Ectodermal cell (in vitro differentiated cells): Measurements from ENCODE around the gene ANKS4B.
"Not testable (repeated sequence)": the region's sequence is repeated elsewhere in the genome, so short reads cannot be mapped to it uniquely, and the experiment has no call there.

Source experiments
- H3K27ac ChIP-seq: 2 replicates; pipeline ENCODE4 v1.7.0; 2013; ENCODE audit warnings: mild to moderate bottlenecking, low read depth, low read length; ENCODE audit not compliant: insufficient read depth, poor library complexity, severe bottlenecking
- H3K27me3 ChIP-seq: 2 replicates; pipeline ENCODE4 v1.7.0; 2013; ENCODE audit warnings: mild to moderate bottlenecking, low read length; ENCODE audit not compliant: insufficient read depth, control insufficient read depth, poor library complexity, severe bottlenecking
- H3K36me3 ChIP-seq: one replicate; pipeline ENCODE4 v1.7.0; 2013; ENCODE audit warnings: low read length; ENCODE audit not compliant: control insufficient read depth, insufficient read depth
- H3K4me1 ChIP-seq: one replicate; pipeline ENCODE4 v1.7.0; 2013; ENCODE audit warnings: low read length; ENCODE audit not compliant: control insufficient read depth, insufficient read depth
- H3K4me3 ChIP-seq: 2 replicates; pipeline ENCODE4 v1.7.0; 2013; ENCODE audit warnings: low read depth, low read length, control low read depth; ENCODE audit not compliant: insufficient read depth
- H3K9me3 ChIP-seq: 2 replicates; pipeline ENCODE4 v1.7.0; 2013; ENCODE audit warnings: mild to moderate bottlenecking, low read length, moderate library complexity; ENCODE audit not compliant: control insufficient read depth
- WGBS, 2 experiments: methylation state at CpG; one replicate each; pipeline ENCODE4 v1.1.7; 2013; ENCODE audit warnings: missing lambda C conversion rate in 2 of 2; 5-methylcytosine and 5-hydroxymethylcytosine counted together

ANKS4B gene

DNA sequence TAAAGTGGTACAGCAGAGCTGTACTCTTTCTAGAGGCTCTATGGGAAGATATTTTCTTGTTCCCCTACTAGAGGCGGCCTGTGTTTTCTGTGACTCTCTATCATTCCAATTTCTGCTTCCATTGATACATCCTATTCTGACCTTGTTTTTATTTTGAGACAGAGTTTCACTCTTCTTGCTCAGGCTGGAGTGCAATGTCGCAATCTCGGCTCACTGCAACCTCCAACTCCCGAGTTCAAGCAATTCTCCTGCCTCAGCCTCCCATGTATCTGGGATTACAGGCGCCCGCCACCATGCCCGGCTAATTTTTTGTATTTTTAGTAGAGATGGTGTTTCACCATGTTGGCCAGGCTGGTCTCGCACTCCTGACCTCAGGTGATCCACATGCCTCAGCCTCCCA, 38.2 kb upstream of the ANKS4B start:
- 94% methylated on average over 8 of the region's 8 CpGs for WGBS, 2 experiments
- not testable (repeated sequence) for H3K36me3 ChIP-seq, H3K4me1 ChIP-seq, H3K4me3 ChIP-seq, H3K27me3 ChIP-seq, H3K9me3 ChIP-seq, H3K27ac ChIP-seq

DNA sequence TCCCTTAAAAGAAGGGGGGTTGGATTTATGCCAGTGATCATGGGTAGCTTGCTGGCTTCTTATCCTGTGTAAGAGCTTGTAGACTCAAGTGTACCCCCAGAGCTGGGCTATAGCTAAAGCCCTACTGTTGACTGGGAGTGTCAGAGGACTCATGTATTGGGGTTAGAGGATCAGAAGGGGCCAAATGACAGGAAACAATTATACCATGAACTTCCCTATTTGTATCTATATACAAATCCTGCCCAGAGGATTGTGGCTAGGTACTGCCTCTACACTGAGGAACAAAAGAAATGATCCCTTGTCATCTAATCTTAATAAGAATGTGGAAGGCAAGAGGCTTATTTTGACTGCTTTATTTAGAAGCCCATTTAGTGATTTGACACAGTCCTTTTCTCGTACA, 36.4 kb upstream of the ANKS4B start:
- Histone ChIP-seq H3K9me3 (no peaks in the 10 kb centered on the region), H3K4me1 (no peaks in the 10 kb centered on the region), H3K4me3 (no peak overlapping the region), H3K36me3 (no peaks in the 10 kb centered on the region), H3K27ac (no peak overlapping the region), H3K27me3 (no peaks in the 10 kb centered on the region)
- WGBS, 2 experiments: 84 to 96% methylated on average over 1 of the region's 1 CpG

DNA sequence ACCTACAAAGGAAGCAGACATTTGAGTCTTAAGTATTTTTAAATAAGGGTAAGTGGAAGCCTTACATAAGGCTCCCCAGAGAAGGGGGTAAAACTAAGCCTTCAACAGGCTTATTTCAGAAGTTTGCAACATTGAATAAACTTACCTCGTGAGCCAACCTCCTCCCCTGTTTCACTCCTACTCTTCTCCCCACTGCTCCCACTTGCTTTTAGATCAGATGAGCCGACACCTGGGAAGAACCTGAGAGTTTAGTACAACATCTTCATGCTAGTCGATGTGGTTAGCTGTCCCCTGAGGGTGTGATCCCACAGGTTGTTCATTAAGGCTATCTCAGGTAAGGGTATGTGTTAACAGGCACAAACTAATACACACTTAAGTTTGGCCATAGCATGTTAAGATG, 35.9 kb upstream of the ANKS4B start:
- H3K9me3 ChIP-seq: no peaks in the 10 kb centered on the region
- WGBS, 2 experiments: 94 to 95% methylated on average over 3 of the region's 3 CpGs
- H3K36me3 ChIP-seq: no peaks in the 10 kb centered on the region
- H3K27ac ChIP-seq: no peak overlapping the region
- H3K4me1 ChIP-seq: no peaks in the 10 kb centered on the region
- no peaks in the 10 kb centered on the region for H3K27me3 ChIP-seq
- no peak overlapping the region for H3K4me3 ChIP-seq

DNA sequence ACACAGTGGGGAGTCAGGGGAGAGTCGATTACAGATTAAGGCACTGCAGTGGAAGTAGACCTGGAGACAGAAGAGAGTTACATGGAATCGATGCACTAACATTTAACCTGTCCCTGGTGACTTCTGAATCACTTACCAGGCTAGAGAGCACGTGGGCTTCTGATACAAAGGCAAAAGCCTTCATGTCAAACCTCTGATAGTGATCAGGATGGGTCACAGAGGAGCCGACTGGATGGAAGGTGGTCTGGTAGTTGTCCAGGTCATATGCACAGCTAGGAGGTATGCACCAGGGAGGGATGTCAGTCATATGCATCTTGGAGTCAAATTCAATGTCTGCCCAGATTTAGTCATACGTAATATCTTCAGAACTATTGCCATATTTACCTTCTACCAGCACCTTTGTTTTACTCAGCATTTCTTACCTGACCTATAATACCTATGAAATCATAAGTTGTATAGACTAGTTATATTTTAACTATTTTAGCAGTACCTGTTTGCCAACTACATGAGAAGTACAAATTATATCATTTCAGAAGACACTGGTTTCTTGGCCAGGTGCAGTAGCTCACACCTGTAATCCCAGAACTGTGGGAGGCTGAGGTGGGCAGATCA, 33.8 kb upstream of the ANKS4B start:
- WGBS, 2 experiments: 87 to 90% methylated on average over 5 of the region's 5 CpGs
- no peak overlapping the region for H3K4me3 ChIP-seq
- no peaks in the 10 kb centered on the region for H3K9me3 ChIP-seq
- no peaks in the 10 kb centered on the region for H3K36me3 ChIP-seq
- H3K27ac ChIP-seq: no peak overlapping the region
- H3K4me1 ChIP-seq: no peaks in the 10 kb centered on the region
- H3K27me3 ChIP-seq: no peaks in the 10 kb centered on the region

DNA sequence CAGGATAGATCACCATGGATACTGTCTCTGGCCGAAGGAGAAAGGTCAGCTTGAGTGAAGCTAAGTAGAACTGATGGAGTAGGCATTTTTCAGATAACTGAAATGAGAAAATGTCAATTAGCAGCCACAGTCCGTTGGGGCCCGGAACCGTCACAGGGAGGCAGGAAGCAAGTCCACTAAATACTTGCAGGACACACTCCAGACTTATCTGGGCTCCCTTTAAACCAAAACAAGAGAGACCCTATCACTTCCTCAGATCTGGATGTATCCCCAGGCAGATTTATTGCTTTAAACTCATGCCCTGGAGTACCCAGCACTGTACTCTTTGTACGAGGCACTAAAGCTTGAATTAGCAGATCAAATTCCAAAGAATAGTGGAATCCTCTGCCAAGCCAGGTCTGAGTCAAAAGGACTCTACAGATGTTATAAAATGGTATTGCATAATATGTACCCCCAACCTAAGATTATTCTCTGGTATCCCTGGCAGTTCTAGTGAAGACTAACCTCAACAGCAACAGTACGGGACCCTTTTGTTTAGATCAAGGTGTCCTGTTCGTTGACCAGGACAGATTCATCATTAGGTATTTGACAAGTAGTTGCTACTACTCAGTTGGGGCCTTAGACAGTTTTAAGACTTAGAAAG, 30.2 kb upstream of the ANKS4B start:
- no peaks in the 10 kb centered on the region for H3K36me3 ChIP-seq
- H3K4me1 ChIP-seq: no peaks in the 10 kb centered on the region
- H3K4me3 ChIP-seq: no peak overlapping the region
- no peaks in the 10 kb centered on the region for H3K27me3 ChIP-seq
- no peak overlapping the region for H3K27ac ChIP-seq
- no peaks in the 10 kb centered on the region for H3K9me3 ChIP-seq
- 95 to 96% methylated on average over 7 of the region's 7 CpGs for WGBS, 2 experiments

DNA sequence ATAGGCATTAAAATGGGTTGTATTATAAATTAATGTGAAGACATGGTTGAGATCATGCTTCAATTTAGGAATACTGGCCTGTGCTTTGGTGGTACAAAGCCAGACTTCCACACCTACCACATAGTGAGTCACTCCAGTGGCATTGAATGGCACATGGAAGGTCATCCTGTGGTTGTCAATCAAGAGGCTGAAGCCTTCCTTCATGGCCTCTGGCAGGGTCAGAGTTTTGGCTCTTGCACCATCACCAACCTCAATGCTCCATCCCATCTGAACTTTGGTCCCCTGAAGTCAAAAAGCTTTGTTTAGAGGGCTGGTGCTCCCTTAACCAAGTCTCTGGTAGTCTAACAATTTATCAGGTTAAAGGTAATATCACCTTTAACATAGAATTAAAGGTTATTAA, 28.2 kb upstream of the ANKS4B start:
- Histone ChIP-seq H3K4me1 (no peaks in the 10 kb centered on the region), H3K9me3 (no peaks in the 10 kb centered on the region), H3K27ac (no peak overlapping the region), H3K36me3 (no peaks in the 10 kb centered on the region), H3K4me3 (no peak overlapping the region), H3K27me3 (no peaks in the 10 kb centered on the region)

DNA sequence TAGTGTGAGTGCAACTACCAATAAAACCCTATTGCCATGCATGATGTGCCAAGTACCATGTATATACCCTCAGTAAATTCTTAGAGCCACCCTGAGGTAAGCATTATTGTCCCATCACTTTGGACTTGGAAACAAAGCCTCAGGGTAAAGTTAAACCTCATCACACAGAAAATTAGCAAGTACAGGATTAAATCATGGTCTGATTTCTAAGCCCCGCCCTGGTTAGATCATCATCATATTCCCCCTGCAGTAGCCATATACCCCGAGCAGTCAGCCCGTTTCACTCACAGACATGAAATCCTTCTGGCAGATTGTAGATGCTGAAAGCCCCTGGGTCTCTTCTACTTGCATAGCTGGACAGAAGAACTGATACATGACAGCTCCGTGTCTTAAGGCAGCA, 26.9 kb upstream of the ANKS4B start:
- Histone ChIP-seq H3K36me3 (no peaks in the 10 kb centered on the region), H3K27me3 (no peaks in the 10 kb centered on the region), H3K4me3 (no peak overlapping the region), H3K4me1 (no peaks in the 10 kb centered on the region), H3K27ac (no peak overlapping the region), H3K9me3 (no peaks in the 10 kb centered on the region)
- WGBS, 2 experiments: 92 to 95% methylated on average over 4 of the region's 4 CpGs

DNA sequence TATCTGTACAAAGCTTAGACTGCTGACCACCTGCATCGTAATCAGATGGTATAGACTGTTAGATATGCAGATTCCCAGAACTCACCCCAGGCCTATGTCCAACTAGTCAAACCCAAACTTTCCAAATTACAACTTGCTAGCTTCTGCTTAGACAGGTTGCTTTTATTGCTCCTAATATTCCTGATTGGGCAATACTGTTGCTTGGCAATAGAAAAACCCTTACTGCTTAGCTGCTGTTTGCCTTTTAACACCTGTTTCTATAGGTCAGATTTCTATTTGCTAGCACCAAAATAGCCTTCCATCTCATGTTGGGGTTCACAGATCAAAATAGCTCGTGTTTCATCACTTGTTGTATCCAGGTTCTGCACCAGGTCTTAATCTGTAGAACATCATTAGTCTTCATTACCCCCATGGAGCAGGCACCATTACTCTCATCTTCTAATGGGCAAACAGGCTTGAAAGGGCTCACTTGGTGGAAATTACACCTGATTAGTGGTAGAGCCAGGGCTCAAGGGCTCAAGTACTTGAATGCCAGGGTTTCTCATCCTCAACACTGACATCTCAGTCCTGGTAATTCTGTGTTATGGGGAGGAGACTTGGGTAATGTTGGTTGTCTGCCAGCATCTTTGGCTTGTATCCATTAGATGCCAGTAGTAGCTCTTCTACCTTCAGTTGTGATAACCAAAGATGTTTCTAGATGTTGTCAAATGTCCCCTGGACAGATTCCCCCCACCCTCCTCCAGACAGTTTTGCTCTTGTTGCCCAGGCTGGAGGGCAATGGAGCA, 24.9 kb upstream of the ANKS4B start:
- no peaks in the 10 kb centered on the region for H3K9me3 ChIP-seq
- H3K27me3 ChIP-seq: no peaks in the 10 kb centered on the region
- H3K4me1 ChIP-seq: no peaks in the 10 kb centered on the region
- H3K4me3 ChIP-seq: no peak overlapping the region
- WGBS, 2 experiments: 86 to 88% methylated on average over 2 of the region's 2 CpGs
- H3K27ac ChIP-seq: no peak overlapping the region
- no peaks in the 10 kb centered on the region for H3K36me3 ChIP-seq

DNA sequence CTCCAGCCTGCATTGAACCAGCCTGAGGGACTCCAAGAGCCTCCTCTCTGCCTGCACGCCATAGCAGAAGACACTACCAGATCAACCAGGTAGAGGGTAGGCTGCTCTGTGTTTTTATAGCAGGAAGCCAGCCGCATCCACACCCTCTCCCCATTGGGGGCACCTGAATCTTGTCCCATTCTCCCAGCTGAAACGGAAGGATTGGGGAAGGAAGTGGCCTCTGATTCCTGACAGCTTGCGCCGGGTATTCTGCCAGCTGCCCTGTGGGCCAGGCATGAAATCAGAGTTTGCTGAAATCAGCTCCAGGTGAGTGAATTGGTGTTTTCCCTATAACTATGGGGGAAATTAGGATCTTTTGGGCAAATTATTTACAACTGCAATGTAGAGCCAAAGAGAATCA, 22.0 kb upstream of the ANKS4B start, which contains the start of gene ZP2:
TSS of gene ZP2 (minus strand) at position 89 of the 400 bp plus-strand sequence. CDS start at position 62, 27 bp downstream.
- H3K9me3 ChIP-seq: no peaks in the 10 kb centered on the region
- H3K4me3 ChIP-seq: no peak within 1 kb of the TSS
- H3K27me3 ChIP-seq: no peaks in the 10 kb centered on the region
- no peaks in the 10 kb centered on the region for H3K36me3 ChIP-seq
- no peaks in the 10 kb centered on the region for H3K4me1 ChIP-seq
- 90 to 93% methylated on average over 5 of the region's 5 CpGs for WGBS, 2 experiments
- H3K27ac ChIP-seq: no peak within 1 kb of the TSS

DNA sequence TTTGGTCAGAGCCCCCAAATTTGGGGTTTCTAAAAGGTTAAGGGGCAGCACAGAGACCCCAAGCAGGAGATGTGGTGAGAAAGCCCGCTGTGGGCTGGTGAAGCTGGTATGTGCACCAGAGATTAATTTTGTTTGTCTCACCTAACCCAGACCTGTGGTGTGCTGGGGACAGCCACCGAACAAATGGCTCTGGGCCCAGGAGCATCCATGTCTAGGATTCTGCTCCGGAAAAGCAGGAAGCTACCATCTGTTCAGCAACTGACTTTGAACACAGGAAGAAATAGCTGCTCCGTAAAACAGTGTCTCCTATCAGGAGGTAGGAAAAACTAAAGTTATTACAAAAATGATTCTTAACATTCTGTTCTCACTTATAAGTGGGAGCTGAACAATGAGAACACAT, 19.4 kb upstream of the ANKS4B start:
- Histone ChIP-seq H3K27me3 (no peaks in the 10 kb centered on the region), H3K36me3 (no peaks in the 10 kb centered on the region), H3K27ac (no peak overlapping the region), H3K4me3 (no peak overlapping the region), H3K9me3 (no peaks in the 10 kb centered on the region), H3K4me1 (no peaks in the 10 kb centered on the region)
- 87 to 88% methylated on average over 3 to 4 of the region's 4 CpGs for WGBS, 2 experiments
